Activated effector memory CD4-positive, alpha-beta T cell treated with anti-CD3 and anti-CD28 coated beads, Interleukin-2, amount 50 U/mL, for 16 hours (primary cell): ENCODE data around the gene SOWAHA.

Experiments
- DNase-seq: peaks from one replicate; pipeline ENCODE4 v3.0.0-alpha.2; 2020

The SOWAHA gene

GRCh38 chr5:132859889-132860437, 46.9 kb downstream of the SOWAHA start:
- no peak for DNase-seq

- DNase-seq: no peak
Measured at GRCh38 chr5:132860742-132861141, 47.6 kb downstream of the SOWAHA start.

GRCh38 chr5:132865668-132866341, 52.7 kb downstream of the SOWAHA start:
- no peak for DNase-seq
